GM12878 (cell line): ENCODE results near the gene TAOK2. TPM values are rescaled to one million over a fixed set of nuclear protein-coding genes. Genes with fewer than 3 reads are reported as not detected.

Experiments
- ATAC-seq: fragments of 200-7000 bp; cut with Tn5 transposase; 3 replicates; pipeline ENCODE4 v1.9.1; 2020; ENCODE audit warnings: mild to moderate bottlenecking, moderate library complexity
- BruUV-seq: library from RNA; stranded (reverse); fragments of 400-500 nt; replicated peaks from 2 replicates; lab custom pipeline; 2021; lab: Mats Ljungman, UMichigan
- CTCF ChIA-PET: fragments of 300-600 bp; sonication (Branson Sonifier 250); formaldehyde crosslinking; extraction: SDS; loops from one replicate; lab custom pipeline; 2021; ENCODE audit warnings: inconsistent platforms; lab: Yijun Ruan, JAX
- POLR2A ChIA-PET: fragments of 350-600 bp; formaldehyde crosslinking; extraction: SDS; loops from one replicate; lab custom pipeline; 2021; ENCODE audit warnings: inconsistent platforms; lab: Charles Lee
- RAD21 ChIA-PET: fragments of 300-600 bp; sonication (Branson Sonifier 250); formaldehyde crosslinking; loops from one replicate; lab custom pipeline; 2023; ENCODE audit warnings: antibody characterized with exemption; ENCODE audit not compliant: unreplicated experiment; lab: Charles Lee
- SMC1A ChIA-PET: fragments of 300-600 bp; sonication (Branson Sonifier 250); formaldehyde crosslinking; loops from one replicate; lab custom pipeline; 2023; ENCODE audit not compliant: unreplicated experiment, uncharacterized antibody; lab: Charles Lee
- DNase-seq: peaks from one replicate; pipeline ENCODE4 v3.0.0-alpha.2; 2011; ENCODE audit warnings: low read depth, low spot score
- FAIRE-seq: peaks from 3 replicates; lab custom pipeline; 2011; peaks lifted over from hg19 to GRCh38; lab: Jason Lieb, UNC
- H2AFZ ChIP-seq: 2 replicates; pipeline ENCODE4 v1.6.0; 2011; ENCODE audit warnings: low read depth, low read length, control low read depth; ENCODE audit not compliant: control insufficient read depth
- H3K27ac ChIP-seq: 2 replicates; pipeline ENCODE4 v1.5.1; 2011; ENCODE audit warnings: control low read depth; ENCODE audit not compliant: control insufficient read depth, insufficient read depth
- H3K27me3 ChIP-seq, 2 experiments: replicated peaks in 1 of 2; 2 replicates each; pipeline versions ENCODE4 v1.6.0 to v1.6.1; 2011; ENCODE audit warnings: low read length in 1 of 2; ENCODE audit not compliant: control insufficient read depth in 2 of 2, insufficient read depth in 2 of 2
- H3K36me3 ChIP-seq, 2 experiments: 2 replicates each; pipeline ENCODE4 v1.5.1; 2011; ENCODE audit warnings: low read length in 1 of 2; ENCODE audit not compliant: control insufficient read depth in 2 of 2, insufficient read depth in 2 of 2
- H3K4me1 ChIP-seq: 2 replicates; pipeline ENCODE4 v1.6.1; 2011; ENCODE audit warnings: mild to moderate bottlenecking, low read length, moderate library complexity, mixed read lengths; ENCODE audit not compliant: control insufficient read depth, insufficient read depth
- H3K4me2 ChIP-seq: 2 replicates; pipeline ENCODE4 v1.6.0; 2011; ENCODE audit warnings: control low read depth; ENCODE audit not compliant: control insufficient read depth, insufficient read depth
- H3K4me3 ChIP-seq: fragments of 200-600 bp; sonication (generic); 2 replicates; pipeline ENCODE4 v1.5.1; 2016
- H3K79me2 ChIP-seq: 2 replicates; pipeline ENCODE4 v1.6.0; 2011; ENCODE audit warnings: low read length; ENCODE audit not compliant: control insufficient read depth, insufficient read depth
- H3K9ac ChIP-seq: 2 replicates; pipeline ENCODE4 v1.8.0; 2011; ENCODE audit warnings: low read length, control low read depth, mixed read lengths; ENCODE audit not compliant: control insufficient read depth, insufficient read depth
- H3K9me3 ChIP-seq: replicated peaks from 3 replicates; pipeline ENCODE4 v1.5.1; 2011; ENCODE audit warnings: mild to moderate bottlenecking, low read length; ENCODE audit not compliant: control insufficient read depth, insufficient read depth
- H4K20me1 ChIP-seq: 2 replicates; pipeline ENCODE4 v1.6.0; 2011; ENCODE audit not compliant: control insufficient read depth, insufficient read depth
- CREB1 ChIP-seq: IDR thresholded peaks from 2 replicates; pipeline ENCODE4 v1.6.1; 2012; ENCODE audit warnings: low read depth, mild to moderate bottlenecking, inconsistent platforms
- HCFC1 ChIP-seq: fragments of 150-350 bp; IDR thresholded peaks from 2 replicates; pipeline ENCODE4 v1.6.1; 2014; ENCODE audit warnings: low read length
- IRF3 ChIP-seq: fragments of 450-650 bp; IDR thresholded peaks from 2 replicates; pipeline ENCODE4 v1.6.1; 2014; ENCODE audit warnings: mild to moderate bottlenecking
- KDM1A ChIP-seq: fragments of 200-600 bp; sonication (generic); IDR thresholded peaks from 2 replicates; pipeline ENCODE4 v1.6.1; 2016; ENCODE audit warnings: borderline replicate concordance
- WGBS: methylation state at CpG from one replicate; pipeline ENCODE4 v1.1.6; 2016; ENCODE audit warnings: low lambda C conversion rate; ENCODE audit not compliant: insufficient replicate concordance, insufficient coverage; ENCODE audit errors: missing lambda C conversion rate; 5-methylcytosine and 5-hydroxymethylcytosine counted together
- in situ Hi-C: fragments of 300-500 bp; cut with MboI; formaldehyde crosslinking; loops from 9 replicates; pipeline ENCODE4 v1.14.3; 2018; ENCODE audit warnings: mixed read lengths
- intact Hi-C: fragments of 100-400 bp; cut with micrococcal nuclease; formaldehyde crosslinking; loops from one replicate; pipeline ENCODE4 v1.14.2; 2022; ENCODE audit not compliant: unreplicated experiment
- polyA plus RNA-seq, 11 experiments: library from polyadenylated mRNA; depleted of rRNA in 4 of 11; unstranded in 6 of 11; stranded (reverse) in 5 of 11; fragments of >200 nt; fragmentation: Nextera tagmentation in 4 of 11; fragmentation: Illumina TruSeq in 1 of 11; extraction: Ambion mirVana in 4 of 11; extraction: Trizol in 1 of 11; gene quantifications; 1 replicate in 1 of 11; 2 replicates in 10 of 11; pipeline versions ENCODE4 v1.2.1 to v1.2.3, GENCODE V29; 2011 to 2016; ENCODE audit warnings: inconsistent platforms in 2 of 11, missing spikeins in 2 of 11, low read depth in 1 of 11
- total RNA-seq, 4 experiments: library from RNA; depleted of rRNA in 3 of 4; stranded (reverse); fragments of >200 nt in 3 of 4; fragmentation: Illumina TruSeq in 1 of 4; extraction: Trizol in 1 of 4; gene quantifications; 2 replicates each; pipeline versions ENCODE4 v1.2.1 to v1.2.3, GENCODE V29; 2013 to 2021

Gene TAOK2
- total and polyA plus RNA-seq, 10 of the 15 experiments (the other 5 are each of a cell fraction or from before 2014, with no cell fraction given), result 0.14 to 40.2 (median 11.6) TPM

GRCh38 chr16:29977063-29977825, 3.6 kb downstream of the TAOK2 start (continued):
- no peak for TF ChIP-seq KDM1A
- TF ChIP-seq HCFC1, result no peak
- no peak for TF ChIP-seq IRF3
- TF ChIP-seq, all 136 proteins: peak for 0

GRCh38 chr16:29978081-29978480, 4.4 kb downstream of the TAOK2 start:
- Histone ChIP-seq H3K9me3 (no peaks in the 10 kb centered on the region; the same call in 2 of the 3 replicates), H3K27ac (no peak overlapping the region), H3K79me2 (peaks cover 37% of the 10 kb centered on the region), H3K36me3 (peaks cover 20 to 26% of the 10 kb centered on the region in 2 experiments), H4K20me1 (no peaks in the 10 kb centered on the region), H3K27me3 (no peaks in the 10 kb centered on the region), H3K4me1 (peaks cover 9% of the 10 kb centered on the region), H3K4me2 (no peak overlapping the region), H3K9ac (no peak overlapping the region), H2AFZ (no peak overlapping the region), H3K4me3 (no peak overlapping the region)
- RAD21 ChIA-PET, result interaction anchor here (1.2 kb wide), 1 partner anchor 288 kb away, joined by 3 read pairs; no protein-coding TSS in a partner anchor
- no peak for TF ChIP-seq CREB1
- POLR2A ChIA-PET, result interaction anchor here (1.4 kb wide), 1 partner anchor 52 kb away, joined by 9 read pairs; the partner anchor contains the start of gene KCTD13
- 98% methylated on average over 9 of the region's 9 CpGs for WGBS
- CTCF ChIA-PET, result no interaction called here
- SMC1A ChIA-PET, result no interaction called here
- no peak for ATAC-seq
- in situ Hi-C loops (no loop called here), intact Hi-C loops (no loop called here)
- no peak for DNase-seq
- FAIRE-seq, result no peak
- BruUV-seq, result no TSS peak
